Neuron (in vitro differentiated cells): Measurements from ENCODE around the gene HOMER3.
"Not testable (repeated sequence)": the region's sequence is repeated elsewhere in the genome, so short reads cannot be mapped to it uniquely, and the experiment has no call there.

Experiments
- H2AFZ ChIP-seq: one replicate; pipeline ENCODE4 v1.6.1; 2013; ENCODE audit warnings: low read depth, mild to moderate bottlenecking, inconsistent platforms, low read length, moderate library complexity
- H3K27me3 ChIP-seq: one replicate; pipeline ENCODE4 v1.6.1; 2013; ENCODE audit warnings: low read length; ENCODE audit not compliant: insufficient read depth
- H3K36me3 ChIP-seq: one replicate; pipeline ENCODE4 v1.6.1; 2013; ENCODE audit warnings: low read length; ENCODE audit not compliant: insufficient read depth
- H3K4me1 ChIP-seq: one replicate; pipeline ENCODE4 v1.6.1; 2013; ENCODE audit warnings: low read length; ENCODE audit not compliant: insufficient read depth
- H3K4me3 ChIP-seq: 2 replicates; pipeline ENCODE4 v1.5.1; 2013; ENCODE audit warnings: mild to moderate bottlenecking, low read length, moderate library complexity
- H3K9me3 ChIP-seq: one replicate; pipeline ENCODE4 v1.6.1; 2013; ENCODE audit warnings: low read length

HOMER3 gene

GRCh38 chr19:18910801-18911436 lies 30.1 kb downstream of the HOMER3 start:
- H3K36me3 ChIP-seq, result peaks cover 64% of the 10 kb centered on the region
- no peak overlapping the region for H2AFZ ChIP-seq

GRCh38 chr19:18910010-18910409 lies 31.0 kb downstream of the HOMER3 start:
- H3K4me3 ChIP-seq, result no peak overlapping the region
- H2AFZ ChIP-seq, result no peak overlapping the region
- peaks cover 64% of the 10 kb centered on the region for H3K36me3 ChIP-seq
- H3K4me1 ChIP-seq, result no peaks in the 10 kb centered on the region
- H3K27me3 ChIP-seq, result no peaks in the 10 kb centered on the region
- no peaks in the 10 kb centered on the region for H3K9me3 ChIP-seq

More at GRCh38 chr19:18910801-18911436, 30.1 kb downstream of the HOMER3 start:
- Histone ChIP-seq H3K4me1 (no peaks in the 10 kb centered on the region), H3K27me3 (no peaks in the 10 kb centered on the region), H3K9me3 (no peaks in the 10 kb centered on the region), H3K4me3 (no peak overlapping the region)

DNA sequence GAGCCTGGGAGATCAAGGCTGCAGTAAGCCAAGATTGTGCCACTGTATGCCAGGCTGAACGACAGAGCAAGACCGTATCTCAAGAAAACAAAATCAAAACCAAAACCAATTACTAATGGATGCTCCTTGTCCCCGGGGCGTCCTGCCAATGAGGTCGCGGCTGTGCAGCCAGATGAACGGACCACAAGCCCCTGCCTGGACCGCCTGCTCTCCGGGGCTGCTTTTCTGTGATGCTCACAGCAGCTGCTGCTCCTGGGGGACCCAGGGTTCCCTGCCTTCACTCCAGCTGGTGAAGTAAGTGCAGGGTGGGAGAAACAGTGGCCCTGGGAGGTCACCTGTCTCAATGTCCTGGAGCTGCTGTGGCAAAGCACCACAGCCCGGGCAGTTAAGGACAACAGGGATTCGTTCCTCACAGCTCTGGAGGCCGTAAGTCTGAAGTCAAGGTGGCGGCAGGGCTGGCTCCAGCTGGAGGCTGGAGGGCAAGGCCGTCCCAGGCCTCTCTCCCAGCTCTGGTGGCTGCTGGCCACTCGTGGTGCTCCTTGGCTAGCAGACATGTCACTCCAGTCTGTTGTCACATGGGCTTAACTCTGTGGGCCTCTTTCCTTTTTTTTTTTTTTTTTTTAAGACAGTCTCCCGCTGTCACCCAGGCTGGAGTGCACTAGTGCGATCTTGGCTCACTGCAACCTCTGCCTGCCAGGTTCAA lies 31.9 kb downstream of the HOMER3 start:
- no peak overlapping the region for H3K4me3 ChIP-seq
- H3K9me3 ChIP-seq, result no peaks in the 10 kb centered on the region
- H3K4me1 ChIP-seq, result no peaks in the 10 kb centered on the region
- H2AFZ ChIP-seq, result no peak overlapping the region
- peaks cover 71% of the 10 kb centered on the region for H3K36me3 ChIP-seq
- H3K27me3 ChIP-seq, result no peaks in the 10 kb centered on the region

- no peaks in the 10 kb centered on the region for H3K9me3 ChIP-seq
- H3K27me3 ChIP-seq, result no peaks in the 10 kb centered on the region
- peaks cover 68% of the 10 kb centered on the region for H3K36me3 ChIP-seq
- no peak overlapping the region for H3K4me3 ChIP-seq
- no peaks in the 10 kb centered on the region for H3K4me1 ChIP-seq
- H2AFZ ChIP-seq, result no peak overlapping the region
Observed at GRCh38 chr19:18906605-18907519, 34.2 kb downstream of the HOMER3 start.

- peaks cover 66% of the 10 kb centered on the region for H3K36me3 ChIP-seq
- no peak overlapping the region for H3K4me3 ChIP-seq
- H3K4me1 ChIP-seq, result no peaks in the 10 kb centered on the region
- no peak overlapping the region for H2AFZ ChIP-seq
- H3K27me3 ChIP-seq, result no peaks in the 10 kb centered on the region
- H3K9me3 ChIP-seq, result no peaks in the 10 kb centered on the region
Observed at GRCh38 chr19:18905513-18906236, 35.3 kb downstream of the HOMER3 start.

- Histone ChIP-seq H2AFZ (no peak overlapping the region), H3K4me3 (no peak overlapping the region), H3K9me3 (no peaks in the 10 kb centered on the region), H3K4me1 (no peaks in the 10 kb centered on the region), H3K36me3 (peaks cover 70% of the 10 kb centered on the region), H3K27me3 (no peaks in the 10 kb centered on the region)
Observed at GRCh38 chr19:18905058-18905456, 36.0 kb downstream of the HOMER3 start.

DNA sequence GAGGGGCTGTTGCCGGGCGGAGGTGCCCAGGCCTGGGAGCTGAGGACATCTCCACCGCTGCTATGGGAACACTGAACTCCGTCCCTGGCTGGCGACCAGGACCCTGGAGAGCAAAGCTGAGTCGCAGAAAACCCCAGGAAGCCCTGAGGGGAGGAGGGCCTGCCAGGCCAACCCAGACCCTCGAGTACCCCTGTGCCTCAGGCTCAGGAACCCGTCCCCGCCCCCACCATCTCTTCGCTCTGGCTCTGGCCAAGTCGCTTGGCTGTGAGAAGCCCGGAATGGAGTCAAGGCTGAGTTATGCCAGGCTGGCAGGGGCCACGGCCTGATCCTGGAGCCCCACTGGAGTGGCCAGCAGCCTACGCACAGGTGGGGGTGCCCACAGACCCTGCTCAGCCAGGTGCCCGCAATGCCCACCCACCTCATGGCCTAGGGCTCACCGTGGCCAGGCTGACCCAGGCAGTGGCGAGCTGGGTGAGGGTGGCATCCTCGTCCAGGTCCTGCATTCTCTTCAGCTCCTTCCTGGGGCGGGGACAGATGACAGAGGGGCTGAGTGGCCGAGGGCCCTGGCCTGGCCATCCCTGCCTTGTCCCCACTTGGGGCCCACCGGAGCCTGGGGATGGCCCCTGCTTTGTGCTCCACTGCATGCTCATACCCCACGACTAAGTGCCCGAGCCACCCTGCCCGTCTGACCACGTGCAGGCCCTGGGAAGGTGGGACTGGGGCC lies 36.5 kb downstream of the HOMER3 start:
- Histone ChIP-seq H3K27me3 (no peaks in the 10 kb centered on the region), H3K4me3 (no peak overlapping the region), H2AFZ (no peak overlapping the region), H3K36me3 (peaks cover 72% of the 10 kb centered on the region), H3K4me1 (no peaks in the 10 kb centered on the region), H3K9me3 (no peaks in the 10 kb centered on the region)

DNA sequence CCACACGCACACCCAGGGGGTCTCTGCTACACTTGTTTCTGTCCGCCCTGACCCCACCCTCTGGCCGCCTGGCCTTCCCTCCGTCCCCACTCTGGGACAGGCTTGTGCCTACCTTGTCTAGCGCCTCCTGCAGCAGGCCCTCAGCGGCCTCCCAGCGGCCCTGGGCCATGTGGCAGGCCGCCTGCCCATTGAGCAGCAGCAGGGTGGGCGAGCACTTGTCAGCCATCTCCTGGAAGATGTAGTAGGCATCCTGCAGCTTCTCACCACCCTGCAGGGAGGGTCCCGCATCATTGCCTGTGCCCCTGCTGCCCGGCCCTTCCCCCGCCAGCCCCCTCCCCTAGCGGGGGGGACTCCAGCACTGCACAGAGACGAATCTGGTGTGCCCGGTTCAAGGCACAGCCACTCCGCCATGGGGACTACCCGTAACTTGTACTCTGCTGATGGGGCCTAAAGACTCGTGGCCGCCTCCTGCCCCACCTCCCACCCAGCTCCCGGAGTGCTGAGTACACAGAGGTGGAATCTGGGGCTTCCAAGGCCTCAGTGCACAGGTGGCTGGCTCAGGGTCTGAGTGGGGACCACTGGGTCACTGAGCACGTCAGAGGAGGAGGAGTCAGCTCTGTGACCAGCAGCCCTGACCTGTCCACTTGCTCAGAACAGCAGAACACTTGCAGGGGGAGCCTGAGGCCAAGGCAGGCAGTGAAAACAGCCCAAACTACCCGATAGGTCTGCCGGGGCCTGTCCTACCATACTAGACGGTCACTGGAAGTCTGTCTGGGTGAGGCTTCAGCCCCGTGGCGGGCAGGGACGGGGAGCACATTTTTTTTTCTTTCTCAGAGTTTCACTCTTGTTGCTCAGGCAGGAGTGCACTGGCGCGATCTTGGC lies 37.6 kb downstream of the HOMER3 start:
- no peaks in the 10 kb centered on the region for H3K4me1 ChIP-seq
- H3K4me3 ChIP-seq, result no peak overlapping the region
- no peaks in the 10 kb centered on the region for H3K9me3 ChIP-seq
- no peaks in the 10 kb centered on the region for H3K27me3 ChIP-seq
- H3K36me3 ChIP-seq, result peaks cover 70% of the 10 kb centered on the region
- H2AFZ ChIP-seq, result no peak overlapping the region

- H2AFZ ChIP-seq, H3K4me3 ChIP-seq, H3K9me3 ChIP-seq, H3K4me1 ChIP-seq, H3K27me3 ChIP-seq: not testable (repeated sequence)
- H3K36me3 ChIP-seq, result peaks cover 63% of the 10 kb centered on the region
Observed at GRCh38 chr19:18902519-18902918, 38.5 kb downstream of the HOMER3 start.

DNA sequence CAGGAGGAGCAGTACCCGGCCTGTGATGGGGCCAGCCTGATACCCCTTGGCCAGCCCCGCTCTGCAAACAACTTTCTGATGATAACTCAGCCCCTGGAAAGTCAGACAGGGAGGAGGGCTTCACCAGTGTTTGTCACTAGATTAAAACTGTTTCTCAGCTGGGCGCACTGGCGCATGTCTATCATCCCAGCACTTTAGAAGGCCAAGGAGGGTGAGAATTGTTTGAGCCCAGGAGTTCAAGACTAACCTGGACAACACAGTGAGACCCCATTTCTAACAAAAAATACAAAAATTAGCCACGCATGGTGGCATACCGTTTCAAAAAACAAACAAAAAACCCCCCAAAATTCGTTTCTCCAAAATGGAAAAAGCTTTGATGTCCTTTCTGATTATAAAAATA lies 39.5 kb downstream of the HOMER3 start:
- Histone ChIP-seq H3K4me1 (no peaks in the 10 kb centered on the region), H3K36me3 (peaks cover 53% of the 10 kb centered on the region), H2AFZ (no peak overlapping the region), H3K9me3 (no peaks in the 10 kb centered on the region), H3K4me3 (no peak overlapping the region), H3K27me3 (no peaks in the 10 kb centered on the region)

DNA sequence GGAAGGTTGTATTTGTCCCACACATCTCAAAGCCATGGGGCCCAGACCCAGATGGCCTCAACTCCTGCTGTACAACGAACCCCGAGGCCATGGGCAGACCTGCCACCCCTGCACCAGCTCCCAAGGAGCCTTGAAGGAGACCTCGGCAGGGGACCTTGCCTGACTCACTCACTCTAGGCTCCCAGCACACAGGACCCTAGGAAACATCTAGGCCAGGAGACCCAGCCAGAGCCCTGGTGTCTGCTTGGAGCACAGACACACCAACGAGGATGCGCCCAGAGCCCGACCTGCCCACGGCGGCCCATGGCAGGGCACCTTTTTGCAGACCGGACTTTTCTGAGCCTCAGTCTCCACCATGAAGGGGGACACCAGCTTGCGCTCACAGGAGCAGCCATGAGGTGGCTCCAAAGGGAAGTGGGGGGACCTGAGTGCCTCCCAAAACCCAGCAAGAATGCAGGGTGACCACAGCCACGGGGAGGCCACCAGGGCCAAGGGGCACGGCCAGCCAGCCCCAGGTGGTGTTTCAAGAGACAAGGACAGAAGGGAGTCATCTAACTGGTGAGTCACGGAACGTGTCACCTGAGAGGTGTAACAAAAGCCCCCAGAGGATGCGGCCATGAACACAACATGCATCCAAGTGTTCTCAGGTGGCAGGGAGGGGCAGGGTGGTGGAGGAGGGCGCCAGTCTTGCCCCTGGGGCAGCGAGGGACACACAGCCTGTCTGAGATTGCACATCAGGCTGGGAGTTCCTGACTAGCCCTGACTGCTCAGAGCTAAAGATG lies 40.1 kb downstream of the HOMER3 start:
- Histone ChIP-seq H2AFZ (no peak overlapping the region), H3K4me3 (no peak overlapping the region), H3K4me1 (no peaks in the 10 kb centered on the region), H3K36me3 (peaks cover 49% of the 10 kb centered on the region), H3K27me3 (no peaks in the 10 kb centered on the region), H3K9me3 (no peaks in the 10 kb centered on the region)
